Amniotic stem cell (primary cell): Measurements from ENCODE around the gene INHBB.

Source experiments
- DNase-seq: peaks from one replicate; lab custom pipeline; 2025; lab: John Stamatoyannopoulos, UW

The INHBB gene

GRCh38 chr2:120398051-120398995, 52.4 kb downstream of the INHBB start:
- peak; percentile 77 for DNase-seq

GRCh38 chr2:120398996-120399888, 53.3 kb downstream of the INHBB start:
- no peak for DNase-seq

GRCh38 chr2:120399889-120400240, 53.9 kb downstream of the INHBB start:
- DNase-seq = no peak

DNA sequence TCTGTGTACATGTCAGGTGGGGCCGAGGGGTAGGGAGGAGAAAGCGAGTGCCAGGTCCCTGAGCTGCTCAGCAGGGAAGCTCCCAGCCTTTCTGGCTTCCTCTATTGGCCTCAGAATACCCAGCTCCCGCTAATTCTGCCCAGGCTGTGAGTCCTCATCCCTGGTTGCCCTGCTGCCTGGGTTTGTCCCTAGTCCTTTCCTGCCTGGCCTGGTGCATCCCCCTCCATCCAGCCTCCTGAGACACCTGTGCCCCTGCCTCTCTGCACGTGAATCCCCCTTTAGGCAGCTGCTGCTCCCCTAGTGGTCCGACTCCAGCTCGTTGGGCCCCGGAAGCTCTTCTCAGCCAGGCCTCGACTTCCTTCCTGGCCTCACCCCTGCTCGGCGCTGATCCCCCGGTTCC, 54.6 kb downstream of the INHBB start:
- DNase-seq = no peak
